SU-DHL-6 (cell line): Measurements from ENCODE around the gene SREBF2.

Experiments
- EZH2phosphoT487 ChIP-seq: fragments of 200-600 bp; sonication (generic), shearing (Covaris generic); conservative IDR thresholded peaks from 2 replicates; pipeline ENCODE4 v1.6.1; 2018; ENCODE audit warnings: mild to moderate bottlenecking, antibody characterized with exemption, low read length, moderate library complexity, mixed read lengths
- TF ChIP-seq, protein P1 (sequence below): fragments of 200-600 bp; sonication (generic); IDR thresholded peaks from one replicate; pipeline ENCODE4 v1.5.1; 2017; ENCODE audit warnings: antibody characterized with exemption, mild to moderate bottlenecking, low read length, moderate library complexity; ENCODE audit not compliant: insufficient read depth, poor library complexity, severe bottlenecking

GRCh38 chr22:41856469-41856868 lies 23.6 kb downstream of the SREBF2 start:
- TF ChIP-seq, protein P1, sequence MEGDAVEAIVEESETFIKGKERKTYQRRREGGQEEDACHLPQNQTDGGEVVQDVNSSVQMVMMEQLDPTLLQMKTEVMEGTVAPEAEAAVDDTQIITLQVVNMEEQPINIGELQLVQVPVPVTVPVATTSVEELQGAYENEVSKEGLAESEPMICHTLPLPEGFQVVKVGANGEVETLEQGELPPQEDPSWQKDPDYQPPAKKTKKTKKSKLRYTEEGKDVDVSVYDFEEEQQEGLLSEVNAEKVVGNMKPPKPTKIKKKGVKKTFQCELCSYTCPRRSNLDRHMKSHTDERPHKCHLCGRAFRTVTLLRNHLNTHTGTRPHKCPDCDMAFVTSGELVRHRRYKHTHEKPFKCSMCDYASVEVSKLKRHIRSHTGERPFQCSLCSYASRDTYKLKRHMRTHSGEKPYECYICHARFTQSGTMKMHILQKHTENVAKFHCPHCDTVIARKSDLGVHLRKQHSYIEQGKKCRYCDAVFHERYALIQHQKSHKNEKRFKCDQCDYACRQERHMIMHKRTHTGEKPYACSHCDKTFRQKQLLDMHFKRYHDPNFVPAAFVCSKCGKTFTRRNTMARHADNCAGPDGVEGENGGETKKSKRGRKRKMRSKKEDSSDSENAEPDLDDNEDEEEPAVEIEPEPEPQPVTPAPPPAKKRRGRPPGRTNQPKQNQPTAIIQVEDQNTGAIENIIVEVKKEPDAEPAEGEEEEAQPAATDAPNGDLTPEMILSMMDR = no peak
- no peak for TF ChIP-seq EZH2phosphoT487
